Activated CD8-positive, alpha-beta memory T cell treated with anti-CD3 and anti-CD28 coated beads, Interleukin-2, amount 50 U/mL, for 24 hours (primary cell): ENCODE data around the gene TBC1D3D.
"Not testable (repeated sequence)": the region's sequence is repeated elsewhere in the genome, so short reads cannot be mapped to it uniquely, and the experiment has no call there.

ENCODE experiments used
- DNase-seq: peaks from one replicate; pipeline ENCODE4 v3.0.0-alpha.2; 2020; ENCODE audit errors: extremely low read depth

Gene TBC1D3D

GRCh38 chr17:38003676-38004075 lies at the start of gene TBC1D3D:
Gene TBC1D3D (plus strand): TSS chr17:38003976. CDS start chr17:38005561, 1,585 bp downstream.
- DNase-seq: not testable (repeated sequence)

DNA sequence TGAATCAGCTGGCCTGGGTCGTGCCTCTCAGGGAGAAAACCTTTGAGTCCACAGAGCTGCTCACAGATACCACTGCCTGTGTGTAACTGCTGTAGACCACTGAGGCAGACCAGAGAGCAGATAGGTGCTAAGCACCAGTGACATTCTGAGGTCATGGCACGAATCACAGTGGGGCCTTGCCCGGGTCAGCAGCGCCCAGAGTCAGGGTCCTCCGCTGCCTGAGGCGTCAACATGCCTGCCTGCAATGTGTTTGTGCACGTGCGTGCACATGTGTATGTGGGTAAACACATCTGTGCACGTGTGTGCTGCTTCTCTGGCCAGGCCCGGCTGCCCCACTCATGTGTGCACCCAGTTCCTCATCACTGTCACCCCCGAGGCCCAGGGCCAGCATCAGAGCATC lies 14.8 kb upstream of the TBC1D3D start, which contains the start of gene TBC1D3L:
Gene TBC1D3L (minus strand): TSS at position 101 of the 400 bp plus-strand sequence. CDS start 1,540 bp downstream, outside the sequence.
- not testable (repeated sequence) for DNase-seq
